C4-2B (cell line): ENCODE data around the gene MBD6.

Experiments
- CTCF ChIP-seq: fragments of 450-650 bp; conservative IDR thresholded peaks from 2 replicates; pipeline ENCODE4 v1.5.1; 2017; ENCODE audit warnings: mild to moderate bottlenecking
- ZFX ChIP-seq: fragments of 450-650 bp; IDR thresholded peaks from 2 replicates; pipeline ENCODE4 v1.6.1; 2017

GRCh38 chr12:57518920-57519795, 3.5 kb upstream of the MBD6 start:
- TF ChIP-seq ZFX (no peak), CTCF (no peak)
